ENCODE measurements around the gene CMPK1.

CMPK1 gene

GRCh38 chr1:47334765-47335435 lies 1.3 kb downstream of the CMPK1 start (continued):
- TF ChIP-seq ISL1 (CRISPR knock-in tag; IDR thresholded peaks at IDR 0.05) (no peak), TCF4 (CRISPR knock-in tag; IDR thresholded peaks at IDR 0.05; ENCODE audit: borderline replicate concordance) (no peak), BACH2 (CRISPR knock-in tag; IDR thresholded peaks at IDR 0.05; ENCODE audit: borderline replicate concordance) (no peak), ESRRG (CRISPR knock-in tag; IDR thresholded peaks at IDR 0.05) (no peak), TOX (CRISPR knock-in tag; IDR thresholded peaks at IDR 0.05; ENCODE audit: borderline replicate concordance) (no peak), CSRNP3 (CRISPR knock-in tag; IDR thresholded peaks at IDR 0.05) (no peak), ZFP3 (CRISPR knock-in tag; IDR thresholded peaks at IDR 0.05) (no peak), SNAI2 (CRISPR knock-in tag; IDR thresholded peaks at IDR 0.05) (no peak)
- TF ChIP-seq, protein P1, sequence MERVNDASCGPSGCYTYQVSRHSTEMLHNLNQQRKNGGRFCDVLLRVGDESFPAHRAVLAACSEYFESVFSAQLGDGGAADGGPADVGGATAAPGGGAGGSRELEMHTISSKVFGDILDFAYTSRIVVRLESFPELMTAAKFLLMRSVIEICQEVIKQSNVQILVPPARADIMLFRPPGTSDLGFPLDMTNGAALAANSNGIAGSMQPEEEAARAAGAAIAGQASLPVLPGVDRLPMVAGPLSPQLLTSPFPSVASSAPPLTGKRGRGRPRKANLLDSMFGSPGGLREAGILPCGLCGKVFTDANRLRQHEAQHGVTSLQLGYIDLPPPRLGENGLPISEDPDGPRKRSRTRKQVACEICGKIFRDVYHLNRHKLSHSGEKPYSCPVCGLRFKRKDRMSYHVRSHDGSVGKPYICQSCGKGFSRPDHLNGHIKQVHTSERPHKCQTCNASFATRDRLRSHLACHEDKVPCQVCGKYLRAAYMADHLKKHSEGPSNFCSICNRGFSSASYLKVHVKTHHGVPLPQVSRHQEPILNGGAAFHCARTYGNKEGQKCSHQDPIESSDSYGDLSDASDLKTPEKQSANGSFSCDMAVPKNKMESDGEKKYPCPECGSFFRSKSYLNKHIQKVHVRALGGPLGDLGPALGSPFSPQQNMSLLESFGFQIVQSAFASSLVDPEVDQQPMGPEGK (CRISPR knock-in tag; IDR thresholded peaks at IDR 0.05; ENCODE audit: borderline replicate concordance): no peak

GRCh38 chr1:47337350-47337749 lies 3.8 kb downstream of the CMPK1 start:
- no peak for ATAC-seq

More at GRCh38 chr1:47337350-47337749, 3.8 kb downstream of the CMPK1 start:
- TF ChIP-seq ZFP3 (CRISPR knock-in tag; IDR thresholded peaks at IDR 0.05) (no peak), CSRNP3 (CRISPR knock-in tag; IDR thresholded peaks at IDR 0.05) (no peak), TOX (CRISPR knock-in tag; IDR thresholded peaks at IDR 0.05; ENCODE audit: borderline replicate concordance) (no peak), BACH2 (CRISPR knock-in tag; IDR thresholded peaks at IDR 0.05; ENCODE audit: borderline replicate concordance) (no peak), CSDC2 (CRISPR knock-in tag; IDR thresholded peaks at IDR 0.05) (no peak), ZNF70 (CRISPR knock-in tag; IDR thresholded peaks at IDR 0.05) (no peak), PPARA (CRISPR knock-in tag; IDR thresholded peaks at IDR 0.05; ENCODE audit: borderline replicate concordance) (no peak), ZNF8 (CRISPR knock-in tag; IDR thresholded peaks at IDR 0.05) (no peak), SNAI2 (CRISPR knock-in tag; IDR thresholded peaks at IDR 0.05) (no peak), ESRRG (CRISPR knock-in tag; IDR thresholded peaks at IDR 0.05) (no peak), OSR1 (CRISPR knock-in tag; IDR thresholded peaks at IDR 0.05) (no peak), ZFP30 (CRISPR knock-in tag; IDR thresholded peaks at IDR 0.05) (no peak), GLIS3 (CRISPR knock-in tag; IDR thresholded peaks at IDR 0.05) (no peak), TSHZ2 (CRISPR knock-in tag; IDR thresholded peaks at IDR 0.05) (no peak), ISL1 (CRISPR knock-in tag; IDR thresholded peaks at IDR 0.05) (no peak), ARNTL (CRISPR knock-in tag; IDR thresholded peaks at IDR 0.05; ENCODE audit: borderline replicate concordance, low read depth) (no peak)
- TF ChIP-seq, protein P2, sequence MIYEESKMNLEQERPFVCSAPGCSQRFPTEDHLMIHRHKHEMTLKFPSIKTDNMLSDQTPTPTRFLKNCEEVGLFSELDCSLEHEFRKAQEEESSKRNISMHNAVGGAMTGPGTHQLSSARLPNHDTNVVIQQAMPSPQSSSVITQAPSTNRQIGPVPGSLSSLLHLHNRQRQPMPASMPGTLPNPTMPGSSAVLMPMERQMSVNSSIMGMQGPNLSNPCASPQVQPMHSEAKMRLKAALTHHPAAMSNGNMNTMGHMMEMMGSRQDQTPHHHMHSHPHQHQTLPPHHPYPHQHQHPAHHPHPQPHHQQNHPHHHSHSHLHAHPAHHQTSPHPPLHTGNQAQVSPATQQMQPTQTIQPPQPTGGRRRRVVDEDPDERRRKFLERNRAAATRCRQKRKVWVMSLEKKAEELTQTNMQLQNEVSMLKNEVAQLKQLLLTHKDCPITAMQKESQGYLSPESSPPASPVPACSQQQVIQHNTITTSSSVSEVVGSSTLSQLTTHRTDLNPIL (CRISPR knock-in tag; IDR thresholded peaks at IDR 0.05; ENCODE audit: low read depth): no peak
- TF ChIP-seq, protein P1 (CRISPR knock-in tag; IDR thresholded peaks at IDR 0.05; ENCODE audit: borderline replicate concordance): no peak
- TF ChIP-seq, protein P3, sequence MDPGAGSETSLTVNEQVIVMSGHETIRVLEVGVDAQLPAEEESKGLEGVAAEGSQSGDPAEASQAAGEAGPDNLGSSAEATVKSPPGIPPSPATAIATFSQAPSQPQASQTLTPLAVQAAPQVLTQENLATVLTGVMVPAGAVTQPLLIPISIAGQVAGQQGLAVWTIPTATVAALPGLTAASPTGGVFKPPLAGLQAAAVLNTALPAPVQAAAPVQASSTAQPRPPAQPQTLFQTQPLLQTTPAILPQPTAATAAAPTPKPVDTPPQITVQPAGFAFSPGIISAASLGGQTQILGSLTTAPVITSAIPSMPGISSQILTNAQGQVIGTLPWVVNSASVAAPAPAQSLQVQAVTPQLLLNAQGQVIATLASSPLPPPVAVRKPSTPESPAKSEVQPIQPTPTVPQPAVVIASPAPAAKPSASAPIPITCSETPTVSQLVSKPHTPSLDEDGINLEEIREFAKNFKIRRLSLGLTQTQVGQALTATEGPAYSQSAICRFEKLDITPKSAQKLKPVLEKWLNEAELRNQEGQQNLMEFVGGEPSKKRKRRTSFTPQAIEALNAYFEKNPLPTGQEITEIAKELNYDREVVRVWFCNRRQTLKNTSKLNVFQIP (CRISPR knock-in tag; IDR thresholded peaks at IDR 0.05; ENCODE audit: borderline replicate concordance, low read depth): no peak
